Measurements from ENCODE around the gene SSRP1.
A peak's percentile ranks its signal among the peaks of the same experiment; 100 is the strongest.
"Not testable (repeated sequence)": the region's sequence is repeated elsewhere in the genome, so short reads cannot be mapped to it uniquely, and the experiment has no call there.

Gene SSRP1

GRCh38 chr11:57353446-57353845, 17.8 kb upstream of the SSRP1 start:
- DNase-seq (ENCODE audit: insufficient read length, low spot score) (no peak), FAIRE-seq (no peak)
- TF ChIP-seq POLR2A (IDR thresholded peaks at IDR 0.05; ENCODE audit: low read depth, low read length) = no peak

- no peak for FAIRE-seq
Measured at GRCh38 chr11:57353036-57353435, 17.3 kb upstream of the SSRP1 start.

GRCh38 chr11:57349491-57350274, 14.0 kb upstream of the SSRP1 start:
- FAIRE-seq (no peak), DNase-seq (ENCODE audit: insufficient read length, low spot score) (peak; percentile 81)
- TF ChIP-seq POLR2A (IDR thresholded peaks at IDR 0.05; ENCODE audit: low read depth, low read length) = no peak

More at GRCh38 chr11:57353036-57353435, 17.3 kb upstream of the SSRP1 start:
- TF ChIP-seq POLR2A (IDR thresholded peaks at IDR 0.05; ENCODE audit: low read depth, low read length) = no peak
- DNase-seq (ENCODE audit: insufficient read length, low spot score) = no peak

- TF ChIP-seq POLR2A (IDR thresholded peaks at IDR 0.05; ENCODE audit: low read depth, low read length) = no peak
- no peak for FAIRE-seq
- peak; percentile 44 for DNase-seq (ENCODE audit: insufficient read length, low spot score)
Measured at GRCh38 chr11:57348636-57349313, 13.1 kb upstream of the SSRP1 start.

GRCh38 chr11:57348052-57348451, 12.4 kb upstream of the SSRP1 start:
- FAIRE-seq (no peak), DNase-seq (ENCODE audit: insufficient read length, low spot score) (no peak)
- no peak for TF ChIP-seq POLR2A (IDR thresholded peaks at IDR 0.05; ENCODE audit: low read depth, low read length)

GRCh38 chr11:57347336-57347735, 11.6 kb upstream of the SSRP1 start:
- no peak for TF ChIP-seq POLR2A (IDR thresholded peaks at IDR 0.05; ENCODE audit: low read depth, low read length)
- FAIRE-seq (no peak), DNase-seq (ENCODE audit: insufficient read length, low spot score) (no peak)

GRCh38 chr11:57345555-57346211, 10.0 kb upstream of the SSRP1 start:
- TF ChIP-seq POLR2A (IDR thresholded peaks at IDR 0.05; ENCODE audit: low read depth, low read length) = no peak
- no peak for FAIRE-seq

GRCh38 chr11:57344826-57345225, 9.1 kb upstream of the SSRP1 start:
- FAIRE-seq (no peak), DNase-seq (ENCODE audit: insufficient read length, low spot score) (no peak)
- TF ChIP-seq POLR2A (IDR thresholded peaks at IDR 0.05; ENCODE audit: low read depth, low read length) = no peak

More at GRCh38 chr11:57345555-57346211, 10.0 kb upstream of the SSRP1 start:
- peak; percentile 58 for DNase-seq (ENCODE audit: insufficient read length, low spot score)

GRCh38 chr11:57343825-57344224, 8.1 kb upstream of the SSRP1 start:
- no peak for DNase-seq (ENCODE audit: insufficient read length, low spot score)
- FAIRE-seq = no peak

GRCh38 chr11:57342702-57343101, 7.0 kb upstream of the SSRP1 start:
- DNase-seq (ENCODE audit: insufficient read length, low spot score) = no peak
- FAIRE-seq = no peak
- no peak for TF ChIP-seq POLR2A (IDR thresholded peaks at IDR 0.05; ENCODE audit: low read depth, low read length)

More at GRCh38 chr11:57343825-57344224, 8.1 kb upstream of the SSRP1 start:
- no peak for TF ChIP-seq POLR2A (IDR thresholded peaks at IDR 0.05; ENCODE audit: low read depth, low read length)

GRCh38 chr11:57341250-57341808, 5.6 kb upstream of the SSRP1 start:
- DNase-seq (ENCODE audit: insufficient read length, low spot score) (no peak), FAIRE-seq (no peak)
- no peak for TF ChIP-seq POLR2A (IDR thresholded peaks at IDR 0.05; ENCODE audit: low read depth, low read length)

- DNase-seq (ENCODE audit: insufficient read length, low spot score) = no peak
- TF ChIP-seq POLR2A (IDR thresholded peaks at IDR 0.05; ENCODE audit: low read depth, low read length) = no peak
- no peak for FAIRE-seq
Measured at GRCh38 chr11:57340039-57340615, 4.4 kb upstream of the SSRP1 start.

GRCh38 chr11:57339328-57339727, 3.6 kb upstream of the SSRP1 start:
- FAIRE-seq (no peak), DNase-seq (ENCODE audit: insufficient read length, low spot score) (no peak)
- no peak for TF ChIP-seq POLR2A (IDR thresholded peaks at IDR 0.05; ENCODE audit: low read depth, low read length)

- DNase-seq (ENCODE audit: insufficient read length, low spot score) = no peak
- TF ChIP-seq POLR2A (IDR thresholded peaks at IDR 0.05; ENCODE audit: low read depth, low read length) = no peak
- FAIRE-seq = no peak
Measured at GRCh38 chr11:57338142-57338541, 2.5 kb upstream of the SSRP1 start, which contains the start of gene P2RX3. P2RX3 (plus strand) TSS chr11:57338352; CDS start chr11:57338551, 199 bp downstream.

- not testable (repeated sequence) for FAIRE-seq
Measured at GRCh38 chr11:57336856-57337255, 1.2 kb upstream of the SSRP1 start.

More at GRCh38 chr11:57336856-57337255, 1.2 kb upstream of the SSRP1 start:
- DNase-seq (ENCODE audit: insufficient read length, low spot score) = not testable (repeated sequence)
